CD4-positive, alpha-beta T cell treated with Interleukin-21 for 1 hour (primary cell): ENCODE results near the gene PPP1CB.
A peak's percentile ranks its signal among the peaks of the same experiment; 100 is the strongest.
"Not testable (repeated sequence)": the region's sequence is repeated elsewhere in the genome, so short reads cannot be mapped to it uniquely, and the experiment has no call there.

Source experiments
- DNase-seq: peaks from one replicate; pipeline ENCODE4 v3.0.0-alpha.2; 2020

Gene PPP1CB

DNA sequence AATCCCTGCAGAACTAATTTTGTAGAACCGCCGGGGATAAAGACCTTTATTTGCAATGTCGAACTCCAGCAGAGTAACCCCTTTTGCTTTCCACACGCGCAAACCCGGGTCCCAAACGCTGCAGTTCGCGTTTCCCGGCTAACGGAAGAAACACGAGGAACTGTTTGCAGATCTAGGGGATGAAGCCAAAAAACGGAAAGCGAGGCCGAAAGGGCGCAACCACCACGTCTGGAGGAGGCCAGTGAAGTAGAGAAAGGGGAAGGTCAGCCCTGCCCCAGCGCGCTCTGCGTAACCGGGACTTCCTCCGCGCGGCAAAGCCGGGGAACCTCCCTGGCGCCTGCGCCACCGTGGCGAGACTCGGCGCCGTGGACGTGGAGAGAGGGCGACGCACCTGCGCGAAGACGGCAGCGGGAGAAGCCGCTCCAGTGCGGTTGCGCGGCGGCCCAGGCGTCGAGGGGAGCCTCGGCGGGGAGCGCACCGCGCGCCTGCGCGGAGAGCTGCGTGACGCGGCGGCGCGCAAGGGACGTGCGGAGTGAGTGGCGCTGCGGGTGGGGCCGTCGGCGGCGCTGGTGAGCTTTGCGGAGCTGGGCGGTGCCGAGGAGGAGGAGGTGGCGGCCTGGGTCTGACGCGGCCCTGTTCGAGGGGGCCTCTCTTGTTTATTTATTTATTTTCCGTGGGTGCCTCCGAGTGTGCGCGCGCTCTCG is at the start of gene PPP1CB:
PPP1CB (plus strand) TSS at position 579 of the 704 bp plus-strand sequence. CDS start 295 bp downstream, outside the sequence.
- DNase-seq: peak; percentile 97

GRCh38 chr2:28702415-28702861 is 49.2 kb upstream of the PPP1CB start:
- no peak for DNase-seq

GRCh38 chr2:28702878-28703277 is 48.8 kb upstream of the PPP1CB start:
- DNase-seq: no peak

DNA sequence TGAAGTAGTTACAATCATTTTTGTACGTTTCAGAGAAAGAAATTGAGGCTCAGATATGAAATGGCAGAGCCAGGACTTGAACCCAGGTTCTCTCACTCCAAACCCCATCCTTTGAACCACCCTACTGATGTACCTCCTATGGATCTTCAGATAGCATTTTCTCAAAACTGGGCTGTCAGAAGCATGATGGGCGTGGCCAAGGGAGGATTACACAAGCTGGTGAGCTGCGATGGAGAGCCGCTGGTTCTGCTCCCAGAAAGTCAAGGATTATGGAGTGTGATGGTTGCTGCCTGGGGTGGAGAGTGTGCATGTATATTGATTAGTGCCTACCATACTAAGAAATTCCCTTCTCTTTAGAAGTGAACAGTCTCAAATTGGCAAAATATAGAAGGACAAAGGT is 47.0 kb upstream of the PPP1CB start:
- DNase-seq: no peak

DNA sequence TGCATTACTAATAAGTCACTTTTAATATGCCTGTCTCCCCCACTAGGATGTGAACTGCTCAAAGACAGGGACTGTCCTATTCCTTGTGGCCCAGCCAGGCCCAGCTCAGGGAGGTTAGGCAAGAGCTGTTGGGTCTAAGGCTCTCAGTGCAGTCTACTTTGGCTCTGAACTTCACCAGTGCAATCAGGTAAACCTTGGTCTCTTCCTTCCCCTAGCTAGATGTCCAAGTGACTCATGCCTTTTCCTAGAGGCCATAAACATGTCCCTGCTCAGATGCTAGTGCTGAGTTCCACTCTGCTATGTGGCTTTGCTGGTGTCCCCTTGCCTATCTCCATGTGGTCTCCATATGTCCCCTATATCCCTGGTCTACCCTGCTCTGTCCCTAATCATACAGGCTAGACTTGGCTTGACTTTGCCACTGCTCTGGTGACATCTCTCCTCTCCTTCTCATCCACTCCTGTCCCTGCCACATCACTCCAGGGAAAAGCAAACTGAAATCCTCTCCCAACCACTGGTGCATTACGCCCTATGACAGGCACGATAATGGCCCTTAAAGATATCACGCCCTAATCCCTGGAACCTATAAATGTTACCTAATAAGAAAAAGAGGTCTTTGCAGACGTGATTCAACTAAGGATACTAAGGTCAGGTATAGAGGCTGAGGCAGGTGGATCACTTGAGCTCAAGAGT is 45.7 kb upstream of the PPP1CB start:
- DNase-seq: no peak

DNA sequence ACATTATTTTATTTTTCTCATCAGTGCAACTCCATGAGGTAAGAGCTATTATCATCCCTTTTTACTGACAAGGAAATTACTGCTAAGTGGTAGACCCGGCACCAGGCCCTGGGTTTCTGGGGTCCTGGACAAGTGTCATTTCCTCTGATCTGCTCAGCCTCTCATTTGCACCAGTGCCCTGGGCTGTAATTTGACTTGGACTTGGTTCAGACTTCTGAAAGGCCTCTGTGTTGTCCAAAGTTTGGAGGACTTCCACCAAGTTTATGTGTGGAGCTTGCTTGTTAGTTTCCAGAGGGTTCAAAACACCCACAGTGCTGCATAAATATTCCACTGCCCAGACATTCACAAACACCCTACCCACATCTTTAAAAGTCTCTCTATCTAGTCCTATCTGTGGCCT is 44.0 kb upstream of the PPP1CB start:
- no peak for DNase-seq

DNA sequence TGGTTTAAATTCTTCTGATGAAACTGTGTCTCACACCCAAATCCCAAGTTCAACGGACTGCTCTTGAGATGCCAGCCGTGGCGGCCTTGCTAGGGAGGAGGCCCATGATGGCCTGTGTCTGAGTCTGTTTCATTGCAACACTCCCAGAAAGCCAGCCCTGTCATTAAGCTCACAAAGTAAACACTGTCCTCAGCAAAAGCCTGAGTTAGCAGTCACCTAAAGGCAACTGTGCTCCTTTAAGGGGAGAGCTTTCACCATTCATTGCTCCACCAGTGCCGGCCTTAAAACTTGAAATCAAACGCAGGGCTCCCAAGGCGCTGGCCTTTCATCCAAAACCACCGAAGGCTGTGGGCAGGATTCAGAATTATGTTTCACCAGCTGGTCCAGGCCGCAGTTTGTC is 42.5 kb upstream of the PPP1CB start:
- DNase-seq: no peak

DNA sequence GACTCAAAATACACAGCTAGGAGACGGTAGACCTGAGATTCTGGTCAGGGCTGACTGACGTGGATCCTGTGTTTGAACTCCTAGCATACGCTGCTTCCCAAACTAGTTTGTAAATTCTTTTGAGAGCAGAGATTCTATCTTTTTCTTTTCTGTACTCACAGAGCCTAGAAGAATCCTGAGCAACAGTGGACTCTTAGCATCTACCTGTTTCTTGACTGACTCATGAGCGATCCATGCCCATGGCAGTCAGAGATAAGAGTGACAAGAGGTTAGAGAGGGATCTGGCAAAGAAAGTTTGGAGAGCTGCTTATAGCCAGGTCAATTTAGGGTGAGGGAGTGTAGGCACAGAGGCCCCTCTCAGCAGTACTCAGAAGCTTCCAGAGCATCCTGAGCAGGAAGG is 41.1 kb upstream of the PPP1CB start:
- DNase-seq: no peak

DNA sequence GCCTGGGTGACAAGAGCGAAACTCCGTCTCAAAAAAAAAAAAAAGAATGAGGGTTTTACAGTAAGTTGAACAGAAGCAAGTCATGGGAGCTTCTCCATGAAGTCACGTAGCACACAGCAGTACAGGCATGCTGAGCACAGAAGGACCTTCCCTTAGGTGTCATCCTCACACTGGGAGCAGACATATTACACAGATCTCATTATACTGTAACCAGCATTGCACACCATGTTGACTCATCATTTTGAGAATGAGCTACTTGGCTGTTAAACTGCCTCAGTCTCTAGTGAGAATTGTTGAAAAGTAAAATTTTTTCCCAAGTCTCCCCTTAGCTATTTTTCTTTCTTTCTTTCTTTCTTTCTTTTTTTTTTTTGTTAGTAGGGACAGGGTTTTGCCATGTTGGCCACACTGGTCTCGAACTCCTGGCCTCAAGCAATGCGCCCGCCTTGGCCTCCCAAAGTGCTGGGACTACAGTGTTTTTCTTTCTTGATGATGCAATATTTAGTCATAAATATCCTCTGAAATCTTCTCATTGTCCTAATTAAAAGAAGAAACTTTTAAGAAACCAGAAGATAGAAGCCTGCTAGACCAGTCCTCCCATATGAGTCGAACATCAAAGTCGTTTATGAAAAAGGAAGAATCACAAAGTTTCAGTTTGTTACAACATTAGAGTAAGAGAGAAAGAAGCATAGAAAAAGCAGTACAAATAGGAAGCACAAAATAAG is 37.9 kb upstream of the PPP1CB start:
- no peak for DNase-seq

GRCh38 chr2:28716265-28716865 is 35.3 kb upstream of the PPP1CB start:
- DNase-seq: peak; percentile 45

- DNase-seq: peak; percentile 19
Observed at GRCh38 chr2:28717339-28717758, 34.3 kb upstream of the PPP1CB start.

DNA sequence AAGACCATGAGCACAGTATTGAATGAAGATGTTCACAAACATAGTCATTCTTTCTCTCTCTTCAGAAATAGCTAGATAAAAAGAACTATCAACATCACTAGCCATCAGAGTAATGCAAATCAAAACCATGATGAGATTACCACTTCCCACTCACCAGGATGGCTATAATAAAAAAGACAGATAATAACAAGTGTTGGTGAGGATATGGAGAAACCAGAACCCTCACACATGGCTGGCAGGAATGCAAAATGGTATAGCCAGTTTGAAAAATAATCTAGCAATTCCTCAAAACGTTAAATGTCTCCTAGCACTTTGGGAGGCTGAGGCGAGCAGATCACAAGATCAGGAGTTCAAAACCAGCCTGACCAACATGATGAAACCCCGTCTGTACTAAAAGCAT is 31.3 kb upstream of the PPP1CB start:
- DNase-seq: no peak

DNA sequence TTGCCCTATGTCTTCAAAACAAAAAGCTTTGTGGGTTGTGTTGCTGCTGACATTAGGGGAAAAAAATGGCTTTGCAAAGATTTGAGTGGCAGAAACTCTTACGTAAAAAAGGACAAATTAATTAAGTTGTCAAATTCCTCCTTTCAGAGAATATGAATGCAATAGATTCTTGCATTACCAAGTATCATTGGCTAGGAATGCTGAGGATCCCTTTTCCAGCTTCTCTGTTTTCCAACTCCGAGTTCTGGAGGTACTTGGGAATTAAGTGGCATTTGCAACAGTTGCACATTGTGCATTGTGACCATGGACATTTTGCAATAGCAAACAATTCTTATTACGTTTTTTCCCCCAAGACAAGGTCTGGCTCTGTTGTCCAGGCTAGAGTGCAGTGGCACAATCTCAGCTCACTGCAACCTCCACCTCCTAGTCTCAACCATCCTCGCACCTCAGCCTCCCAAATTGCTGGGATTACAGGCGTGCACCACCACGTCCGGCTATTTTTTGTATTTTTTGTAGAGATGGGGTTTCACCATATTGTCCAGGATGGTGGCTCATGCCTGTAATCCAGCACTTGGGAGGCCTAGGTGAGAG is 29.9 kb upstream of the PPP1CB start:
- no peak for DNase-seq

- DNase-seq: no peak
Observed at GRCh38 chr2:28725021-28725711, 26.5 kb upstream of the PPP1CB start.

- DNase-seq: no peak
Observed at GRCh38 chr2:28726177-28726576, 25.5 kb upstream of the PPP1CB start.

DNA sequence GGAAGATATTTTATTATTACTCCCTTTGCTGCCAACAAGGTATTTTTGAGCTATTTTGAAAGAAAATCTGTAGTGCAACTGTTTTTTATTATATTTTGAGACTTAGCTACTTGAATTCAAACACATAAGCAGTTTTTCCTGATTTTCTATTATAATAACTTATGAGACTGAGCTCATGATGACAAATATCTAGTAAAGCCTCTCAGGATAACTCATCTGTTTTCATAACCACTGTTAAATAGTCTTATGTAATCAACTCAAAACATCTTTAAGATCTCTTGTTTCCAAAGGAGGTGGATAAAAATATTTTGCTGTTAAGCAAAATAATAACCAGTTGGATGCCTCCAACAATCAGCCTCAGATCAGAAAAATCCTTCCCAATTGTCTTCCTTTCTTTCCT is 21.9 kb upstream of the PPP1CB start:
- DNase-seq: no peak

DNA sequence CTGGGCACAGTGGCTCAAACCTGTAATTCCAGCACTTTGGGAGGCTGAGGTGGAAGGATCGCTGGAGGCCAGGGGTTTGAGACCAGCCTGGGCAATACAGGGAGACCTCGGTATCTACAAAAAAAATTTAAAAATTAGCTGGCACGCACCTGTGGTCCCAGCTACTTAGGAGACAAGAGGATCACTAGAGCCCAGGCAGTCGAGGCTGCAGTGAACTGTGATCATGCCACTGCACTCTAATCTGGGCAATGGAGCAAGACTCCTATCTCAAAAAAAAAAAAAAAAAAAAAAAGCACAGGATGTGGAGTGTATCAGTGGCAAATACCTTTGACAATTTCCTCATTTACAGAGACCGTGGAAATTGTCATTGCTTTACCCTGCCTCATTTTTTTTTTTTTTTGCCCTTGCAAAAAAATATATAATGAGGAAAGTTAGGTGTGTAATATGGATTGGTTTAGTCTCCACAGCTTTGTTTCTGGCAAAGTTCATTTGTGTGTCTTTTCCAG is 20.9 kb upstream of the PPP1CB start:
- DNase-seq: no peak

- no peak for DNase-seq
Observed at GRCh38 chr2:28735511-28735910, 16.1 kb upstream of the PPP1CB start.

DNA sequence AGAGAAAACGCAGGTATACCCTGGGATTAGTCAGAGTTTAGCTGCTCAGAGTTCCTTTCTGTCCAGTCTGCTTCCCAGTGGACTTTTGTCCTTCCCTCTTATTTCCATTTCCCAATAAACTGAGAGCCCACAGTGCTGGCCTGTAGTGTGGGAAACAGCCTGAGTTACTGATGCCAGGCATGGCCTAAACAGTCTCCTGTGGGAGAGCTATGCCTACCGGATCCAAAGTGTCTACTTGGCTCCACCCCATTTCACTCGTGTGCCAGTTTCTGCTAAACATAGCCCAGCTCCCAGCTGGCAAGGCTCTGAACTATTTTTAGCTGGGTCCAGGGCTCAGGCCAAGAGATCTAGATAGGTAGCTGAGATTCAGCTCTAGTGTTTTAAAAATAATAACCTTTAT is 15.6 kb upstream of the PPP1CB start:
- no peak for DNase-seq

- no peak for DNase-seq
Observed at GRCh38 chr2:28737655-28738054, 14.0 kb upstream of the PPP1CB start.

DNA sequence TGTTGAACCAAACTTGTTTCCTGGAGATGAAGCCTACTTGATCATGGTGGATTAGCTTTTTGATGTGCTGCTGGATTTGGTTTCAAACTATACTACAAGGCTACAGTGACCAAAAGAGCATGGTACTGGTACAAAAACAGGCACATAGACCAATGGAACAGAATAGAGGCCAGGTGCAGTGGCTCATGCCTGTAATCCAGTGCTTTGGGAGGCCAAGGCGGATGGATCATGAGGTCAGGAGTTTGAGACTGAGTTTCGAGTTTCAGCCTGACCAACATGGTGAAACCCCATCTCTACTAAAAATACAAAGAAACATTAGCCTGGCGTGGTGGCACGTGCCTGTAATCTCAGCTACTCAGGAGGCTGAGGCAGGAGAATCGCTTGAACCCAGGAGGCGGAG is 9.0 kb upstream of the PPP1CB start:
- not testable (repeated sequence) for DNase-seq

GRCh38 chr2:28745225-28745624 is 6.4 kb upstream of the PPP1CB start:
- DNase-seq: no peak
